22Rv1 (cell line): Measurements from ENCODE around the gene KCNIP4.

Experiments
- ZFX ChIP-seq: fragments of 450-650 bp; IDR thresholded peaks from 2 replicates; pipeline ENCODE4 v1.6.1; 2017; ENCODE audit warnings: antibody characterized with exemption, borderline replicate concordance
- TF ChIP-seq, protein P1 (sequence below): fragments of 450-650 bp; IDR thresholded peaks from 2 replicates; pipeline ENCODE4 v1.5.1; 2017; ENCODE audit warnings: mild to moderate bottlenecking

DNA sequence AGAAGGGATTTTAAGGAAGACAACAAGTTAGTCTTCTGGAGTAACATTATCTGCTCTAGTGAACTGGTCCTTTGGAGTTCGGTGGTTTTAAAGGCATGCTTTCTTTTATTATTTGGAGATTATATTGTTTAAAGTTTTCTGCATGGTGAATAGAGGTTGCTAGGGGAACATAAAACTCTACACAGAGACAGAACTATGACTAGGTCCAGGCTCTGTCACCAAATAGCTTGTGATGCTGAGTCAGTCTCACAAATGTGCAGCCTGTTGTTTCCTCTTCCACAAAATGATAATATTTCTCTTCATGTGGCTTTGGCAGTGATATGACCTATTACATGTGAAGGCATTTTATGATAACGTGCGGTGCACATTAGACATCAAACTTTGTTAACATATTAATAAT lies 1115.7 kb downstream of the KCNIP4 start:
- TF ChIP-seq, protein P1, sequence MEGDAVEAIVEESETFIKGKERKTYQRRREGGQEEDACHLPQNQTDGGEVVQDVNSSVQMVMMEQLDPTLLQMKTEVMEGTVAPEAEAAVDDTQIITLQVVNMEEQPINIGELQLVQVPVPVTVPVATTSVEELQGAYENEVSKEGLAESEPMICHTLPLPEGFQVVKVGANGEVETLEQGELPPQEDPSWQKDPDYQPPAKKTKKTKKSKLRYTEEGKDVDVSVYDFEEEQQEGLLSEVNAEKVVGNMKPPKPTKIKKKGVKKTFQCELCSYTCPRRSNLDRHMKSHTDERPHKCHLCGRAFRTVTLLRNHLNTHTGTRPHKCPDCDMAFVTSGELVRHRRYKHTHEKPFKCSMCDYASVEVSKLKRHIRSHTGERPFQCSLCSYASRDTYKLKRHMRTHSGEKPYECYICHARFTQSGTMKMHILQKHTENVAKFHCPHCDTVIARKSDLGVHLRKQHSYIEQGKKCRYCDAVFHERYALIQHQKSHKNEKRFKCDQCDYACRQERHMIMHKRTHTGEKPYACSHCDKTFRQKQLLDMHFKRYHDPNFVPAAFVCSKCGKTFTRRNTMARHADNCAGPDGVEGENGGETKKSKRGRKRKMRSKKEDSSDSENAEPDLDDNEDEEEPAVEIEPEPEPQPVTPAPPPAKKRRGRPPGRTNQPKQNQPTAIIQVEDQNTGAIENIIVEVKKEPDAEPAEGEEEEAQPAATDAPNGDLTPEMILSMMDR, result no peak
- no peak for TF ChIP-seq ZFX
